Suprapubic skin (tissue), 4 donors: ENCODE measurements around the gene CLIC3. TPM values are rescaled to one million over a fixed set of nuclear protein-coding genes. Genes with fewer than 3 reads are reported as not detected.

Source experiments
- DNase-seq, 2 donors: peaks; one replicate each; pipeline ENCODE4 v3.0.0-alpha.2; 2019; ENCODE audit warnings: low spot score in 2 of 2
- H3K27ac ChIP-seq: fragments of 200-600 bp; sonication (generic); one replicate; pipeline ENCODE4 v1.5.1; 2019
- H3K27me3 ChIP-seq: fragments of 200-600 bp; sonication (generic); one replicate; pipeline ENCODE4 v1.5.1; 2019
- H3K36me3 ChIP-seq: fragments of 200-600 bp; sonication (generic); one replicate; pipeline ENCODE4 v1.5.1; 2019
- H3K4me1 ChIP-seq: fragments of 200-600 bp; sonication (generic); one replicate; pipeline ENCODE4 v1.5.1; 2019
- H3K4me3 ChIP-seq: fragments of 200-600 bp; sonication (generic); one replicate; pipeline ENCODE4 v1.5.1; 2019; ENCODE audit warnings: mild to moderate bottlenecking
- H3K9me3 ChIP-seq: fragments of 200-600 bp; sonication (generic); one replicate; pipeline ENCODE4 v1.5.1; 2019
- CTCF ChIP-seq, 2 donors: fragments of 200-600 bp in 1 of 2; fragments of 450-650 bp in 1 of 2; sonication (generic) in 1 of 2; IDR thresholded peaks; one replicate each; pipeline ENCODE4 v1.5.1; 2016 to 2019; ENCODE audit warnings: antibody characterized with exemption in 2 of 2, mild to moderate bottlenecking in 1 of 2, moderate library complexity in 1 of 2
- EP300 ChIP-seq: sonication (generic); formaldehyde crosslinking; IDR thresholded peaks from one replicate; pipeline ENCODE4 v1.6.1; 2017; ENCODE audit warnings: antibody characterized with exemption
- POLR2A ChIP-seq, 2 donors: fragments of 450-650 bp; IDR thresholded peaks; one replicate each; pipeline ENCODE4 v1.6.1; 2017; ENCODE audit warnings: antibody characterized with exemption in 2 of 2, mild to moderate bottlenecking in 2 of 2, moderate library complexity in 2 of 2
- POLR2AphosphoS5 ChIP-seq, 3 donors: sonication (generic); formaldehyde crosslinking; IDR thresholded peaks; one replicate each; pipeline ENCODE4 v1.6.1; 2017; ENCODE audit warnings: antibody characterized with exemption in 3 of 3
- WGBS: methylation state at CpG from one replicate; pipeline ENCODE4 v1.1.5; 2018; 5-methylcytosine and 5-hydroxymethylcytosine counted together
- total RNA-seq, 4 donors: library from RNA; depleted of rRNA; stranded (reverse); fragments of >200 nt; gene quantifications; one replicate each; pipeline ENCODE4 v1.1.0, GENCODE V29; 2016

Gene CLIC3
- total RNA-seq, 4 donors from 2014 or later, result 20.6 to 159 (median 130) TPM

- no peak for DNase-seq
- Histone ChIP-seq H3K9me3 (no peaks in the 10 kb centered on the region), H3K36me3 (no peaks in the 10 kb centered on the region), H3K27me3 (no peaks in the 10 kb centered on the region), H3K4me1 (peaks cover 35% of the 10 kb centered on the region), H3K4me3 (no peak overlapping the region), H3K27ac (no peak overlapping the region)
- TF ChIP-seq POLR2A (IDR thresholded peaks at IDR 0.05) (no peak), EP300 (no peak), CTCF (IDR thresholded peaks at IDR 0.05) (no peak), POLR2AphosphoS5 (IDR thresholded peaks at IDR 0.05) (no peak)
- 79% methylated on average over 13 of the region's 19 CpGs for WGBS
Measured at GRCh38 chr9:136960212-136960937, 36.0 kb downstream of the CLIC3 start.

- Histone ChIP-seq H3K27me3 (no peaks in the 10 kb centered on the region), H3K27ac (no peak overlapping the region), H3K9me3 (no peaks in the 10 kb centered on the region), H3K4me3 (no peak overlapping the region), H3K4me1 (peaks cover 27% of the 10 kb centered on the region), H3K36me3 (no peaks in the 10 kb centered on the region)
- DNase-seq, result no peak
- WGBS, result 93% methylated on average over 24 of the region's 28 CpGs
- TF ChIP-seq EP300, result no peak
- TF ChIP-seq POLR2A (IDR thresholded peaks at IDR 0.05), result no peak
- TF ChIP-seq CTCF (IDR thresholded peaks at IDR 0.05), result no peak
- no peak for TF ChIP-seq POLR2AphosphoS5 (IDR thresholded peaks at IDR 0.05)
Measured at GRCh38 chr9:136958898-136959850, 37.2 kb downstream of the CLIC3 start.

GRCh38 chr9:136958473-136958872 lies 37.9 kb downstream of the CLIC3 start:
- WGBS, result 100% methylated on average over 3 of the region's 7 CpGs
- Histone ChIP-seq H3K36me3 (no peaks in the 10 kb centered on the region), H3K27ac (no peak overlapping the region), H3K9me3 (no peaks in the 10 kb centered on the region), H3K27me3 (no peaks in the 10 kb centered on the region), H3K4me3 (no peak overlapping the region), H3K4me1 (peaks cover 20% of the 10 kb centered on the region)
- no peak for DNase-seq
- TF ChIP-seq POLR2AphosphoS5 (IDR thresholded peaks at IDR 0.05) (no peak), EP300 (no peak), CTCF (IDR thresholded peaks at IDR 0.05) (no peak)

GRCh38 chr9:136957901-136958300 lies 38.5 kb downstream of the CLIC3 start:
- TF ChIP-seq CTCF (IDR thresholded peaks at IDR 0.05), result no peak
- no peak for TF ChIP-seq POLR2A (IDR thresholded peaks at IDR 0.05)
- TF ChIP-seq EP300, result no peak
- TF ChIP-seq POLR2AphosphoS5 (IDR thresholded peaks at IDR 0.05), result no peak
- Histone ChIP-seq H3K27ac (no peak overlapping the region), H3K9me3 (no peaks in the 10 kb centered on the region), H3K36me3 (no peaks in the 10 kb centered on the region), H3K4me1 (peaks cover 20% of the 10 kb centered on the region), H3K27me3 (no peaks in the 10 kb centered on the region), H3K4me3 (no peak overlapping the region)
- WGBS, result 89% methylated on average over 5 of the region's 6 CpGs
- no peak for DNase-seq

GRCh38 chr9:136957461-136957860 lies 38.9 kb downstream of the CLIC3 start:
- Histone ChIP-seq H3K4me1 (peaks cover 23% of the 10 kb centered on the region), H3K4me3 (no peak overlapping the region), H3K27ac (no peak overlapping the region), H3K36me3 (no peaks in the 10 kb centered on the region), H3K9me3 (no peaks in the 10 kb centered on the region), H3K27me3 (no peaks in the 10 kb centered on the region)
- TF ChIP-seq EP300, result no peak
- no peak for TF ChIP-seq CTCF (IDR thresholded peaks at IDR 0.05)
- no peak for TF ChIP-seq POLR2A (IDR thresholded peaks at IDR 0.05)
- no peak for TF ChIP-seq POLR2AphosphoS5 (IDR thresholded peaks at IDR 0.05)
- no peak for DNase-seq
- WGBS, result 90% methylated on average over 1 of the region's 1 CpG
